ENCODE results near the gene PPFIA1. TPM values are rescaled to one million over a fixed set of nuclear protein-coding genes. Genes with fewer than 3 reads are reported as not detected.

PPFIA1 gene
- total and polyA plus RNA-seq, 2 of the 8 experiments (the other 6 are each of a cell fraction or from before 2014, with no cell fraction given), result 44.3 to 73.5 TPM

GRCh38 chr11:70305501-70305900 is 35.0 kb downstream of the PPFIA1 start (continued):
- TF ChIP-seq ATF2 (IDR thresholded peaks at IDR 0.05; ENCODE audit: low read length) (no peak), RNF2 (IDR thresholded peaks at IDR 0.05; ENCODE audit: borderline replicate concordance, low read depth, low read length, missing control alignments, poor library complexity, severe bottlenecking) (no peak), JUN (IDR thresholded peaks at IDR 0.05; ENCODE audit: low read depth, low read length) (no peak), TCF12 (IDR thresholded peaks at IDR 0.05; ENCODE audit: low read depth, low read length) (no peak)

All from H1 (cell line).